Activated T-cell treated with anti-CD3 and anti-CD28 coated beads, Interleukin-2, amount 50 U/mL, for 24 hours (primary cell): ENCODE results near the gene COASY.
"Not testable (repeated sequence)": the region's sequence is repeated elsewhere in the genome, so short reads cannot be mapped to it uniquely, and the experiment has no call there.

Experiments
- DNase-seq: peaks from one replicate; pipeline ENCODE4 v3.0.0-alpha.2; 2020
- H3K27ac Mint-ChIP-seq: 2 replicates; pipeline ENCODE4 v1.8.0; 2020; ENCODE audit warnings: mild to moderate bottlenecking, mixed read lengths
- H3K27me3 Mint-ChIP-seq: 2 replicates; pipeline ENCODE4 v1.8.0; 2020; ENCODE audit warnings: mixed read lengths
- H3K36me3 Mint-ChIP-seq: 2 replicates; pipeline ENCODE4 v1.8.0; 2020; ENCODE audit warnings: low read depth, mixed read lengths
- H3K4me1 Mint-ChIP-seq: 2 replicates; pipeline ENCODE4 v1.8.0; 2020; ENCODE audit warnings: low read depth, mixed read lengths
- H3K4me3 Mint-ChIP-seq: 2 replicates; pipeline ENCODE4 v1.8.0; 2020; ENCODE audit warnings: mild to moderate bottlenecking, moderate library complexity, mixed read lengths
- H3K9me3 Mint-ChIP-seq: 2 replicates; pipeline ENCODE4 v1.8.0; 2020; ENCODE audit warnings: mixed read lengths

Gene COASY

DNA sequence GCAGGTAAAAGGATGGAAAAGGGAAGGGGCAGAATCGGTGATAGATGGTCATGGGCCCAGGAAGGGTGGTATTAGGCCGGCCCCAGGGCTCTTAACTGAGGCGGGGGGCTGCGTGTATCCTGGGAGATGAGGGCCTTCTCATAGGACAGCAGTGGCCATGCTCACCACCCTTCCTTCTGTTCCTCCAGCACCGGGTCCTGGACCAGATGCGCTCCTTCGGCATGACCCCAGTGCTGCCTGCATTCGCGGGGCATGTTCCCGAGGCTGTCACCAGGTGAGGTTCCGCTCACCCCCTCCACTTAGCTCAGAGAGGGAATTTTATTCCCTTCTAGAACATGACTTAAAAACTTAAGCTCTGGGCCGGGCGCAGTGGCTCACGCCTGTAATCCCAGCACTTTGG is 23.5 kb upstream of the COASY start:
- Mint-ChIP-seq H3K27ac (no peak overlapping the region), H3K36me3 (peaks cover 41% of the 10 kb centered on the region), H3K9me3 (no peaks in the 10 kb centered on the region), H3K4me1 (peaks cover 41% of the 10 kb centered on the region), H3K27me3 (no peaks in the 10 kb centered on the region), H3K4me3 (no peak overlapping the region)
- DNase-seq = no peak

DNA sequence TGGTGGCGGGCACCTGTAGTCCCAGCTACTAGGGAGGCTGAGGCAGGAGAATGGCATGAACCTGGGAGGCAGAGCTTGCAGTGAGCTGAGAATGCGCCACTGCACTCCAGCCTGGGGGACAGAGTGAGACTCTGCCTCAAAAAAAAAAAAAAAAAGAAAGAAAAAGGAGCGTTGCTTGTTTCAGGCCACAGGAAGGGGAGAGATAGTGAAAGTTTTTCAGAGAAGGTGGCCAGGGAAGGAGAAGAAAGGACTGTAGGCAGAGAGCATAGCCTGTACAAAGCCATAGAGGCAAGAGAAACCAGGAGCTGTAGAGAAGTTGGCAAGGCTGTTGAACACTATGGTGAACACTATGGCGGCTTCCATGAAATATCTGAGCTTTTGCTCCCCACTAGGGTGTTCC is 21.4 kb upstream of the COASY start:
- H3K27ac Mint-ChIP-seq = peak overlapping the region; percentile 35
- not testable (repeated sequence) for DNase-seq, H3K27me3 Mint-ChIP-seq, H3K4me3 Mint-ChIP-seq, H3K9me3 Mint-ChIP-seq
- peaks cover 36% of the 10 kb centered on the region for H3K4me1 Mint-ChIP-seq
- peaks cover 52% of the 10 kb centered on the region for H3K36me3 Mint-ChIP-seq

DNA sequence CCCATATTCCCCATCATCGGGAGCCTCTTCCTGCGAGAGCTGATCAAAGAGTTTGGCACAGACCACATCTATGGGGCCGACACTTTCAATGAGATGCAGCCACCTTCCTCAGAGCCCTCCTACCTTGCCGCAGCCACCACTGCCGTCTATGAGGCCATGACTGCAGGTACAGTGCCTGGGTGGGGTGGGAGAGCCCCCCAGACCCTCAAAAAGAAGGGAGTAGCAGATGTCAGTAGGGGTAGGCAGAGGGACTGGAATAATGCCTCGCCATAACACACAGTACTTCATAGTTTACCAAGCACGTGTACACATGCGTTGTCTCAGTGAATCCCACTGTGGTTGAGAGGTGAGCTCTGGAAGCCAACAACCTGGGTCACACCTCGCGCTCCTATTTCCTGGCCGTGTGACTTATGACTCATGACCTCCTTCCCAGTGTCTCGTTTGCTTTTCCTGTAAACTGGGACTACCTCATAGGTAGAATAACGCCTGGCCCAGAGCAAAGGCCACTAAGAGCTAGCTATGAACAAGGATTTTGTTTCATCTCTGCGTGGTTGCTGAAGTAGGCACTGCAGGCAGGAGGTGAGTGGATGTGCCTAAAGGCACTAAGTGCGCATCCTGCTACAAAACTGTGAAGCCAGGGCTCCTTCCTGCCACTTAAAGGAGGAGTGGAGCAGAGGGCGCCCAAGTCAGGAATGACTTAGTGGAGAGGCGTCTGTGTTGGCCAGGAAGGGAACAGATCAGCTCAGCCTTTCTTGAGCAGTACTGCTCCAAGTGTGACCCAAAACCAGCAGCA is 20.7 kb upstream of the COASY start:
- Mint-ChIP-seq H3K4me3 (no peak overlapping the region), H3K9me3 (no peaks in the 10 kb centered on the region), H3K36me3 (peaks cover 50% of the 10 kb centered on the region), H3K27ac (peak overlapping the region; percentile 35), H3K27me3 (no peaks in the 10 kb centered on the region), H3K4me1 (peaks cover 32% of the 10 kb centered on the region)
- no peak for DNase-seq

DNA sequence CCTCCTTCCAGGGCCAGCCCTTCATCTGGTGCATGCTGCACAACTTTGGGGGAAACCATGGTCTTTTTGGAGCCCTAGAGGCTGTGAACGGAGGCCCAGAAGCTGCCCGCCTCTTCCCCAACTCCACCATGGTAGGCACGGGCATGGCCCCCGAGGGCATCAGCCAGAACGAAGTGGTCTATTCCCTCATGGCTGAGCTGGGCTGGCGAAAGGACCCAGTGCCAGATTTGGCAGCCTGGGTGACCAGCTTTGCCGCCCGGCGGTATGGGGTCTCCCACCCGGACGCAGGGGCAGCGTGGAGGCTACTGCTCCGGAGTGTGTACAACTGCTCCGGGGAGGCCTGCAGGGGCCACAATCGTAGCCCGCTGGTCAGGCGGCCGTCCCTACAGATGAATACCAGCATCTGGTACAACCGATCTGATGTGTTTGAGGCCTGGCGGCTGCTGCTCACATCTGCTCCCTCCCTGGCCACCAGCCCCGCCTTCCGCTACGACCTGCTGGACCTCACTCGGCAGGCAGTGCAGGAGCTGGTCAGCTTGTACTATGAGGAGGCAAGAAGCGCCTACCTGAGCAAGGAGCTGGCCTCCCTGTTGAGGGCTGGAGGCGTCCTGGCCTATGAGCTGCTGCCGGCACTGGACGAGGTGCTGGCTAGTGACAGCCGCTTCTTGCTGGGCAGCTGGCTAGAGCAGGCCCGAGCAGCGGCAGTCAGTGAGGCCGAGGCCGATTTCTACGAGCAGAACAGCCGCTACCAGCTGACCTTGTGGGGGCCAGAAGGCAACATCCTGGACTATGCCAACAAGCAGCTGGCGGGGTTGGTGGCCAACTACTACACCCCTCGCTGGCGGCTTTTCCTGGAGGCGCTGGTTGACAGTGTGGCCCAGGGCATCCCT is 18.5 kb upstream of the COASY start:
- Mint-ChIP-seq H3K4me3 (no peak overlapping the region), H3K9me3 (no peaks in the 10 kb centered on the region), H3K27me3 (no peaks in the 10 kb centered on the region), H3K27ac (peak overlapping the region; percentile 67), H3K4me1 (peaks cover 19% of the 10 kb centered on the region), H3K36me3 (peaks cover 41% of the 10 kb centered on the region)
- no peak for DNase-seq

DNA sequence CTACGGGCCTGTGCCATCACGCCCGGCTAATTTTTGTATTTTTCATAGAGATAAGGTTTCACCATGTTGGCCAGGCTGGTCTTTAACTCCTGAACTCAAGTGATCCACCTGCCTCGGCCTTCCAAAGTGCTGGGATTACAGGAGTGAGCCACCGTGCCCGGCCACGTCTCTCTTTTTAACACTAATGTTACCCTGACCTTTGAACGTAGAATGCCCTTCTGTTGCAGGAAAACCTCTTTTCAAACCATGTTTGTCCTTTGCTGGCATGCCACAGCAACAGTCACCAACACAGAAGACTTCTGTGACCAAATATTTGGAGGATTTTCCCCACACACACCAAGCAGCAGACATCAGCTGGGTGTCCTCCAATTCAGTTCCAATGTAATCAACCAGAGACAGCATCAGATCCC is 17.1 kb upstream of the COASY start:
- DNase-seq = no peak
- Mint-ChIP-seq H3K27me3 (no peaks in the 10 kb centered on the region), H3K27ac (no peak overlapping the region), H3K36me3 (peaks cover 32% of the 10 kb centered on the region), H3K9me3 (no peaks in the 10 kb centered on the region), H3K4me3 (no peak overlapping the region), H3K4me1 (peaks cover 24% of the 10 kb centered on the region)

DNA sequence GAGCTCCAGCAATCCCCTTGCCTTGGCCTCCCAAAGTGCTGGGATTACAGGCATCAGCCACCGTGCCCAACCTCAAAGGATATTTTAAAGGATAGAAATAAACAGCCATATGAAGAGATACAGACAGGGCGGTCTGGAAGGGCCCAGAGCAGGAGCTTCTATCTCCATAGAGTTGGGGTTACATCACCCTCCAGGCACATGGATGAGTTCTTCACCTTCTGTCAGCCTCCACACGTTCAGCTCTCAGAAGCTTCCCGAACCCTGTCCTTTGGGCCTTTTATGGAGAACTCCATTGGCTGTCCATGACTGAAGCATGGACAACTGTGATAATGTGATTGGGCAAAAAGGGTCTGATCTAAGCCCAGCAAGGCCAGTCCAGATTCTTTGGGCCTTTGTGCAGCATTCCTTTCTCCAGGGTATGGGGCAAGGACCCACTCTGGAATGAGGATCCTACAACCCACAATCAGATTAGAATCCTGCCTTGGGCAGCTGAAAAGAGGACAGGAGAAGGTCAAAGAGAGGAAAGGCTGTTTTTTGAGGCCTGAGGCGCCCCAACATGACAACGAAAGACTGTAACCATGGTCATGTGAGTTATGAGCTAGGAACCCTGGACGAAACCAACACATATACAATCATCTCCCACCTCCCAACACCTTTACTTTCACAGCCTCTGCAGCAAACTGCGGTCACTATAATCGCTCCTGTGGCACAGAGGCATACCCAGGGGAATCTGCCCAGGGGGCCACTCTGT is 16.0 kb upstream of the COASY start:
- not testable (repeated sequence) for H3K27me3 Mint-ChIP-seq, H3K4me3 Mint-ChIP-seq, DNase-seq, H3K9me3 Mint-ChIP-seq, H3K27ac Mint-ChIP-seq
- Mint-ChIP-seq H3K36me3 (peaks cover 25% of the 10 kb centered on the region), H3K4me1 (peaks cover 21% of the 10 kb centered on the region)

DNA sequence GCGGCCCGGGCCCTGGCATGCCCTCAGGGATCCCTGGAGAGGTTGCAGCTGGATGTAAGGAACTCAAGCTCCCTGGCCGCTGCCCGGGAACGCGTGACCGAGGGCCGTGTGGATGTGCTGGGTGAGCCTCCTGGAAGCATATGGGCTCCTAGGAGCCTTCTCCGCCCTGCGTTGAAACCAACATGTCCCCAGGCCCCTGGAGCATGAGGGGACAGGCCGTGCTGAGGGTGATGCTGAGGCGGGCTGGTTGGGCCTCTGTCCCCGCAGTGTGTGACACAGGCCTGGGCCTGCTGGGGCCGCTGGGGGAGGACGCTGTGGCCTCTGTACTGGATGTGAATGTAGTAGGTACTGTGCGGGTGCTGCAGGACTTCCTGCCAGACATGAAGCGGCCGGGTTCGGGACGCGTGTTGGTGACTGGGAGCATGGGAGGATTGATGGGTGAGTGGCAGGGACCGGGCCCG is 14.9 kb upstream of the COASY start:
- H3K4me3 Mint-ChIP-seq = no peak overlapping the region
- no peaks in the 10 kb centered on the region for H3K9me3 Mint-ChIP-seq
- peaks cover 15% of the 10 kb centered on the region for H3K4me1 Mint-ChIP-seq
- H3K36me3 Mint-ChIP-seq = peaks cover 22% of the 10 kb centered on the region
- H3K27ac Mint-ChIP-seq = no peak overlapping the region
- DNase-seq = no peak
- H3K27me3 Mint-ChIP-seq = no peaks in the 10 kb centered on the region

DNA sequence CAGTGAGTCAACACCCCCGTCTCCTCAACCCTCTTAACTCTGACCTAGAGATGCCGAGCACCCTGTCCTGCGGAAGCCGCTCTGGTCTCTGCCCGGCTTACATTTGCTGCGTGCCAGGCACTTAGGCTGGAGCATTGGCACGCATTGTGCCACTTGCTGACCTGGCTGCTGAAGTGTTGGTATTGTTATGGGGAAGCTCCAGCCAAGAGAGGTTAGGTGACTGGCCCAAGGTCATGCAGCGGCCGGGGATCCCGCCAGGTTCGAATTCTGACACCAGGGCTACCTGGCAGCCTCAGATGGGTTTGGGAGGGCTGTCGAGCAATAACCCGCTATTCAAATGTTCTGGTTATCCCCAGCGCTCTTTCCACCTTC is 14.3 kb upstream of the COASY start:
- DNase-seq = no peak
- H3K36me3 Mint-ChIP-seq = peaks cover 22% of the 10 kb centered on the region
- no peak overlapping the region for H3K4me3 Mint-ChIP-seq

DNA sequence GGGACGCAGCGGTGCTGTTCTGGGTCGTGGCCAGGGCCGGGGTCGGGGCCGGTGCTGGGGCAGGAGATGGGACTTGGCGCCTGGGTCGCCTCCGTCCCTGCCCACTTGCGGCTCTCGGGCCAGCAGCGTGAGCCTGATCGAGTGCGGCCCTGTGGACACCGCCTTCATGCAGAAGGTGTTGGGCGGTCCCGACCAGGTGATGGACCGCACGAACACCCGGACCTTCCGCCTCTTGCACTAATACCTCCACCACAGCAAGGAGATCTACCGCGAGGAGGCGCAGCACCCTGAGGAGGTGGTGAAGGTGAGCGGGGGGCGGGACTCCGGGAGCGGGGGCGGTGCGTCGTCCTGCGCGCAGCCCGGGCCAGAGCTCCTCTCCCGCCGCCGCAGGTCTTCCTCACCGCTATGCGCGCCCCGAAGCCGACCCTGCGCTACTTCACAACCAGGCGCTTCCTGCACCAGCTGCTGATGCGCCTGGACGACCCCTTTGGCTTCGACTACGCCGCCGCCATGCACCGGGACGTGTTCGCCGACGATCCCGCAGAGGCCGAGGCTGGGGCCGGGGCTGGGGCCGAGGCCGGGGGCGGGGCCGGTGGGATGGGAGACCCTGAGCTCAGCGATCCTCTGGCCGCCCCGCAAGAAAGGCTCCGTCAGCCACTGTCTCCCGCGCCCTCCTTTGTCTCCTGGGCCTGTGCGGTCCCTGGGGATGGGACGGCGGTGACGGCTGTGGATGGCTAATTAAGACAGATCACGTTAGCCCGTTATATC is 13.7 kb upstream of the COASY start:
- Mint-ChIP-seq H3K27me3 (no peaks in the 10 kb centered on the region), H3K4me1 (peaks cover 19% of the 10 kb centered on the region), H3K36me3 (peaks cover 19% of the 10 kb centered on the region), H3K4me3 (peak overlapping the region; percentile 49), H3K9me3 (no peaks in the 10 kb centered on the region), H3K27ac (no peak overlapping the region)
- DNase-seq = peak; percentile 85

More for the DNA sequence above, 14.3 kb upstream of the COASY start:
- Mint-ChIP-seq H3K9me3 (no peaks in the 10 kb centered on the region), H3K27ac (no peak overlapping the region), H3K27me3 (no peaks in the 10 kb centered on the region), H3K4me1 (peaks cover 17% of the 10 kb centered on the region)

DNA sequence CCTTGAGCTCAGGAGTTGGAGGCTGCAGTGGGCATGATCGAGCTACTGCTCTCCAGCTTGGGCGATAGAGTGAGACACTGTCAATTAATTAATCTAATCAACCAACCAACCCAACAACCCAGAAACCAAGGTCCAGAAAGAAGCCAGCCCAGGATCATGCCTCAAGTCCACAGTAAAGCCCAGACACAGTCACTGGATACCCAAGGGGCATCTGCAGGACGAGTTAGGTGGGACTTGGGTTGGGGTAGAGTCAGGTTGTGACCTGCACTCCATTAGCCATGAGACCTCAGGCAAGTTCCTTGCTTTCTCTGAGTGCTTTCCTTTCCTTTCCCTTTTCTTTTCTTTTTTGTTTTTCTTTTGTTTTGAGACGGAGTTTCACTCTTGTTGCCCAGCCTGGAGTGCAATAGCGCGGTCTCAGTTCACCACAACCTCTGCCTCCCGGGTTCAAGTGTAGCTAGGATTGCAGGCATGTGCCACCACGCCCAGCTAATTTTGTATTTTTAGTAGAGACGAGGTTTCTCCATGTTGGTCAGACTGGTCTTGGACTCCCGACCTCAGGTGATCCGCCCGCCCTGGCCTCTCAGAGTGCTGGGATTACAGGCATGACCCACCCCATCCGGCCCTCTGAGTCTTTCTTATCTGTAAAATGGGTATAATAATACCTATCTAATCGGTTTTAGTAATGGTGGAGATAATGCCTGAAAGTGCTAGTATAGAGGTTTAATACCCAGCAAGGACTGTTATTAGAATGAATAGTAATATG is 12.8 kb upstream of the COASY start:
- DNase-seq = no peak
- Mint-ChIP-seq H3K27ac (no peak overlapping the region), H3K36me3 (peaks cover 18% of the 10 kb centered on the region), H3K4me3 (peak overlapping the region; percentile 6), H3K27me3 (no peaks in the 10 kb centered on the region), H3K9me3 (no peaks in the 10 kb centered on the region), H3K4me1 (peaks cover 25% of the 10 kb centered on the region)

DNA sequence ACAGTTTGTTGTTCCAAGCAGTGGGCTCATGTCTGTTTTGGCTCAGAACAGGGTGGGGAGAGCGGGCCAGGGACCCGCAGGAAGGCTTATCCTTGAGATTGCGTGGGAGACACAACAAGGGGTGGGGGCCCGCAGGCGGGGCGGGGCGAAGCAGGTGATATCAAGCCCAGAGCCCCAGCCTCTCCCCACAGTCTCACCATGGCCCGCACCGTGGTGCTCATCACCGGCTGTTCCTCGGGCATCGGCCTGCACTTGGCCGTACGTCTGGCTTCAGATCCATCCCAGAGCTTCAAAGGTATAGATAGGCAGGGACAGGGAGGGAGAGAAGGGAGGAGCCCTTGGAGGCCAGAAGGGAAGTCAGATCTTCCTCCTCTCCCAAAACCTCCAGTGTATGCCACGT is 9.2 kb upstream of the COASY start, which contains the start of gene HSD17B1:
Gene HSD17B1 (plus strand): TSS at position 188 of the 400 bp plus-strand sequence. CDS start 11 bp downstream, at position 199.
- DNase-seq, H3K9me3 Mint-ChIP-seq, H3K27me3 Mint-ChIP-seq: not testable (repeated sequence)
- H3K27ac Mint-ChIP-seq = peak within 1 kb of the TSS; percentile 93
- peaks cover 16% of the 10 kb centered on the region for H3K36me3 Mint-ChIP-seq
- H3K4me3 Mint-ChIP-seq = peak within 1 kb of the TSS; percentile 89
- H3K4me1 Mint-ChIP-seq = peaks cover 34% of the 10 kb centered on the region

DNA sequence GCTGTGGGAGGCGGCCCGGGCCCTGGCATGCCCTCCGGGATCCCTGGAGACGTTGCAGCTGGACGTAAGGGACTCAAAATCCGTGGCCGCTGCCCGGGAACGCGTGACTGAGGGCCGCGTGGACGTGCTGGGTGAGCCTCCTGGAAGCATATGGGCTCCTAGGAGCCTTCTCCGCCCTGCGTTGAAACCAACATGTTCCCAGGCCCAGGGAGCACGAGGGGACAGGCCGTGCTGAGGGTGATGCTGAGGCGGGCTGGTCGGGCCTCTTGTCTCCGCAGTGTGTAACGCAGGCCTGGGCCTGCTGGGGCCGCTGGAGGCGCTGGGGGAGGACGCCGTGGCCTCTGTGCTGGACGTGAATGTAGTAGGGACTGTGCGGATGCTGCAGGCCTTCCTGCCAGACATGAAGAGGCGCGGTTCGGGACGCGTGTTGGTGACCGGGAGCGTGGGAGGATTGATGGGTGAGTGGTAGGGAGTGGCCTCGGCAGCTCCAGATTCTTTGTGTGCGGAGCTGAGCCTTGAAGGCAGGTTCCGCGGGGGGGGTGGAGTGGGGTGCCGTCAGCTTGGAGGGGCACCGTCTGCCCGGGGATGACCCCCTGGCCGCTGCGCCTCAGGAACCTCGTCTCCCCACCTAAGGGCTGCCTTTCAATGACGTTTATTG is 8.7 kb upstream of the COASY start:
- Mint-ChIP-seq H3K9me3 (no peaks in the 10 kb centered on the region), H3K36me3 (peaks cover 16% of the 10 kb centered on the region), H3K4me1 (peaks cover 33% of the 10 kb centered on the region), H3K27me3 (no peaks in the 10 kb centered on the region), H3K27ac (peak overlapping the region; percentile 93), H3K4me3 (peak overlapping the region; percentile 89)
- no peak for DNase-seq

DNA sequence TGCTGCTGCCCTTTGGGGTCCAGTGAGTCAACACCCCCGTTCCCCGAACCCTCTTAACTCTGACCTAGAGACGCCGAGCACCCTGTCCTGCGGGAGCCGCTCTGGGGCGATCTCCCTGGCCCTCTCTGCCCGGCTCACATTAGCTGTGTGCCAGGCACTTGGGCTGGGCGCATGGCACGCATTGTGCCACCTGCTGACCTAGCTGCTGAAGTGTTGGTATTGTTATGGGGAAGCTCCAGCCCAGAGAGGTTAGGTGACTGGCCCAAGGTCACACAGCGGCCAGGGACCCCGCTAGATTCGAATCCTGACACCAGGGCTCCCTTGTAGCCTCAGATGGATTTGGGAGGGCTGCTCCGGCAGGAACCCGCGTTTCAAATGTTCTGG is 8.1 kb upstream of the COASY start:
- no peaks in the 10 kb centered on the region for H3K9me3 Mint-ChIP-seq
- peak overlapping the region; percentile 93 for H3K27ac Mint-ChIP-seq
- no peaks in the 10 kb centered on the region for H3K27me3 Mint-ChIP-seq
- H3K4me3 Mint-ChIP-seq = peak overlapping the region; percentile 89
- peaks cover 29% of the 10 kb centered on the region for H3K4me1 Mint-ChIP-seq
- DNase-seq = peak; percentile 53
- H3K36me3 Mint-ChIP-seq = peaks cover 16% of the 10 kb centered on the region
